ENCODE measurements around the gene UBASH3A.

The UBASH3A gene

DNA sequence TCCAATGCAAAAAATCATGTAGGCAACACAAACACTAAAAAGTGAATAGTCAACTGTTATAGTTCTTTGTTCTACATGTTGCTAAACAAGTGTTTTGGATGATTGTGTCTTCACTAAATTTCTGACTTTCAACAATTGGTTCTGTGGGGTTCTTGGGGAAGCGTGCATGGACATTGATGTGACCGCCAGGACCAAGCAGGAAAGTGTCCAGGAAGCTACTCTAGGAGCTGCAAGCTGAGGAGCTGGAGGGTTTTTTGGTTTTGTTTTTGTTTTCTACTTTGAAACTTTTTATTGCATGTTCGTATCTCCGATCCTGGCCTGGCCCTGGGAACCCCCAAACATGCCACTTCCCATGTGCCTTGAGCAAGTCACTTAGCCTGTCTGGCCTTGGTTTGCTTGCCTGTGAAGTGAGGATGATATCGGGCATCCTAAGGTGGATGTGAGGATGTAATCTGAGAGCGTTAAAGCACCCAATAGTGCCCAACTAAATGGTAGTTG lies 15.8 kb upstream of the UBASH3A start:
- in situ Hi-C loops (cut with MboI; ENCODE audit: low pct_unique_long_range_greater_than_20kb, low sequenced_read_pairs), result no loop called here
- DNase-seq, result no peak

DNA sequence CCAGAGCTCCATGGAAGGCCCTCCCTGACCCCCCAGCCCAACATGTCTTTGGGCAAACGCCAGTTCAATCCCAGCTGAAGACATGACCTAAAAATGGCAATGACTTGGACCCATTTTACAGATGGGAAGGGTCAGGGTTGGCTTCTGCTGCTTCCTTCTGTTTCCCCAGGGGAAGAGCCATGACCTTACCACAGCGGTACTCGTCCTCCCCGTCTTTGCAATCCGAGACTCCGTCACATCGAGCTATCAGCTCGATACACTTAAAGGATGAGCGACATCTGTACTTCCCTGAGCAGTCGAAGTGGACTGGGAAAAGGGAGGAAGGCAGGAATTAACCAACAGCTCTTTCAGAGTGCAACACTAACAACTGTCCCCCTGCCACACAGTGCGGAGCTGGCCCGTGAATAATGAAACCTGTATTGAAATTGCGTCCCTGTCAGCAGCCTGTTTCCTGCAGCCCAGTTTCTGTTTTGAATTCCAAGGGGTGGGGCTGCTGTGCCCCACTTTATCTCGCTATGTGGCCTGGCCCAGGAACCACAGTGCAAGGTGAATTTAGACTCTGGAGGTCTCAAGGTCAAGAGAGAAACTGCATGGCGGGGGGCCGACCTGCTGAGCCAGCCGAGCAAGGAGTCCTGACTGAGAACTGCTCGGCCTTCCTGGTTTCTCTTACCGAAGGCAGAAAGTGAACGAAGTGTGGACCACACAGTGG lies 14.8 kb upstream of the UBASH3A start:
- DNase-seq, result no peak
- in situ Hi-C loops (cut with MboI; ENCODE audit: low pct_unique_long_range_greater_than_20kb, low sequenced_read_pairs), result no loop called here

DNA sequence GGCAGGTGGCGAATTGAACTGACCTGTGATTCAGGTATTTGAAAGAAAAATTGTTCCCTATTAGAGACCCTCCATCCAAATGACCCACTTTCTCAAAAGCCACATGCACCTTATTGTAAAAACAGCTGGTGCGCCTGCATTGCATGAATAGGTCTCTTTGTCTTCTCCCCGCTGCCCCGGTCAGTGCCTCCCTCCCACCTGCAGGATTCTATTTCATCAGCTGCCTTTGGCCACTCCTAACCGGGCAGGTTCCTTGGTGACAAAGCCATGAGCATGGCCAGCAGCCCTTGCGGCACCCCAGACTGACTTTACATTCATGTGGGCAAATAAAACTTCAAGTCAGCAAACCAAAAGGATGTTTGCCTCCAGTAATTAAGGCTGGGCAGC lies 14.3 kb upstream of the UBASH3A start:
- in situ Hi-C loops (cut with MboI; ENCODE audit: low pct_unique_long_range_greater_than_20kb, low sequenced_read_pairs), result no loop called here
- DNase-seq, result no peak

DNA sequence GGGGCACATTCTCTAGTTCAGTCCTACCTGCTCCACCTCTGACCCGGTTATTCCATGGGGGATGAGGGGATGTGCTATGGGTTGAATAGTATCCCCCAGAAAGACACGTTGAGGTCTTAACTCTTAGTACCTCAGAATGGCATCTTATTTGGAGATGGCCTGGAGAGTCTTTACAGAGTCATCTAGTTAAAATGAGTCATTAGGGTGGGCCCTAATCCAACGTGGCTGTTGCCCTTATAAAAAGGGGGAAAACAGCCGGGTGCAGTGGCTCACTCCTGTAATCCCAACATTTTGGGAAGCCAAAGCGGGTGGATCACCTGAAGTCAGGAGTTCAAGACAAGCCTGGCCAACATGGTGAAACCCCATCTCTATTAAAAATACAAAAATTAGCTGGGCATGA lies 13.5 kb upstream of the UBASH3A start:
- no peak for DNase-seq
- in situ Hi-C loops (cut with MboI; ENCODE audit: low pct_unique_long_range_greater_than_20kb, low sequenced_read_pairs), result no loop called here

DNA sequence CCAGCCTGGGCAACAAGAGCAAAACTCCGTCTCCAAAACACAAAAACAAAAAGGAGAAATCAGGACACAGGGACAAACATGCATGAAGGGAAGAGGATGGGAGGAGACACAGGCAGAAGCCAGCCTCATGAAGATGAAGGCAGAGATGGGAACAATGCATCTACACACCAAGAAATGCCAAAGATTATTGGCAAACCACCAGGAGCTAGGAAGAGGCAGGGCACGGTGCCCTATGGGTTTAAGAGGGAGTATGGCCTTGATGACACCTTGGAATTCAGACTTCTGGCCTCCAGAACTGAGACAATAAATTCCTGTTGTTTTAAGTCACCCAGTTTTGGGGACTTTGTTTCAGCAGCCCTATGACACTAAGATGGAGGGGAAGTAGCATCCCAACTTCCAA lies 13.0 kb upstream of the UBASH3A start:
- no peak for DNase-seq
- in situ Hi-C loops (cut with MboI; ENCODE audit: low pct_unique_long_range_greater_than_20kb, low sequenced_read_pairs), result no loop called here

DNA sequence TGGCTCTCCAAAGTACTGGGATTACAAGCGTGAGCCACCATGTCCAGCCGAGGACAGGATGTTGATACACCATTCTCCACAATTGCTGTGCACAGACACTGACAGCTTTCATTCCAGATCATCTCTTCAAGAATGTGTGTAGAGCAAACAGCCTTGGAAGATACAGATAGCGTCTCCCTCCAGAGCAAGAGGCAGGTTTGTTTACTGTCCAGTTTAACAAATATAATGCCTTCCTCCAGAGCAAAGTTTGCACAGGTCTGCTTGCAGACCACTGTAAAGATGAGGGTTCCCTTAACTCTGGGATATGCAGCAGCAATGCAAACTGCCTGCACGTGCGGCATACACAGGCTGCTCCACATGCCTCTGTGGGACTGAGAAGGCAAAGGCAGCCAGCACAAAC lies 12.4 kb upstream of the UBASH3A start:
- in situ Hi-C loops (cut with MboI; ENCODE audit: low pct_unique_long_range_greater_than_20kb, low sequenced_read_pairs), result no loop called here
- no peak for DNase-seq

DNA sequence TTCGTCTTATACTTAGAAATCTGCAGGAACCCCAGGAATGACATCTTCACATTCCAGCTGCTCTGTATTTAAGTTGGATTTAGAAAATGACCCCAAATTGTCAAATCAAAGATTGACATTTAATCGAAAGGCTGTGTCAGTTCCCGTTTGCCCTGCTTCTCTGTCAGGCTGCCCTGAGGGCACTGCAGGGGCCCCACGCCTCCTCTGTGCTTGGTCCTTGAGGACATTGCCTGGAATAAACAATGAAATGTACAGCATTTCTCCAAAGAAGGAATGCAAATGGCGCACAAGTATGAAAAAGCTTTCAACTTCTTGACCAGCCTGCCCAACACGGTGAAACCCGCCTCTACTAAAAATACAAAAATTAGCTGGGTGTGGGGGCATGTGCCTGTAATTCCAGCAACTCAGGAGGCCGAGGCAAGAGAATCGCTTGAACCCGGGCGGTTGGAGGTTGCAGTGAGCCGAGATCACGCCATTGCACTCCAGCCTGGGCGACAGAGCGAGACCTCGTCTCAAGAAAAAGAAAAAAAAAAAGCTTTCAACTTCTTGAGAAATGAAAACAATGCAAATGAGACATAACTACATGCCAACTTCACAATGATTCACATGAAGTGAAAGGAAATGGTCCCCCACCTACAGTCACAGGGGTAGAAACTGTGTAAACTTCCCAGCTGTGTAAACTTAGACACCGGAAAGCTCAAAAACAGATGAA lies 10.8 kb upstream of the UBASH3A start:
- in situ Hi-C loops (cut with MboI; ENCODE audit: low pct_unique_long_range_greater_than_20kb, low sequenced_read_pairs), result no loop called here
- no peak for DNase-seq

DNA sequence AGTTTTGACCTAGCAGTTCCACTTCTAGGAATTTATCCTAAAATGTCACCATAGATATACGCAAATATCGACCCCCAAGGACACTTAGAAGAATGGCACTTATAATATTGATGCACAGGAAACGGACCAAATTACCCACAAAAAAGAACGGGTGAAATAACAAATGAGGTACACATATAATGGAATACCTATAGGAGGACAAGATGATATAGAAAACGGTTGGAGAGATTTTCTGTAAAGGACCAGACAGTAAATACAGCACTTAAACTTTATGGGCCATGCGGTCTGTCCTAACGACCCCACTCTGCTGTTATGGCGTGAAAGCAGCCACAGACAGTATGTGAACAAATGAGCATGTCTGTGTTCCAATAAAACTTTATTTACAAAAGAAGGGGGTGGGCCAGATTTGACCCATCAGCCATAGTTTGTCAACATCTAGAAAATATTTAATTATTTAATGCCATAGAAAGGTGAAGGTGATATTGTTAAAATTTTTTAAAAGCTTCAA lies 10.2 kb upstream of the UBASH3A start:
- in situ Hi-C loops (cut with MboI; ENCODE audit: low pct_unique_long_range_greater_than_20kb, low sequenced_read_pairs), result no loop called here

DNA sequence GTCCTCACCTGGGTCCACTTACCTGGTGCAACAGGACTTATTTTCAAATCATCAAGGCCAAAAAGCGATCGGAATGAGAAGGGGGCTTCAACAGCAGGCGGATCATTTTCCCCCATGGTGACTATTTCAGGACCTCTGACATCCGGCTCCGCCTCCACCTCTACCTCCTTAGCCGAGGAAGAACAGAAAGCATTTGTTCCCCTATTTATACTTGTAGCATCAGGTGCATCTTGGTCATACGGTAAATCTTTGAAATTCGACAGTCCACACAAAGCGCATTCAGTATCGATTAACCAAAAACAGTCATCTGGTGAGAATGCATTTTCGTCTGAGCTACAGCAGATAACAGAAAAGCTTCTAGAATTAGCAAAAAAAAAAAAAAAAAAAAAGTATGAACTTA lies 8.4 kb upstream of the UBASH3A start:
- in situ Hi-C loops (cut with MboI; ENCODE audit: low pct_unique_long_range_greater_than_20kb, low sequenced_read_pairs), result no loop called here
- DNase-seq, result no peak

More for the DNA sequence above, 10.2 kb upstream of the UBASH3A start:
- no peak for DNase-seq

DNA sequence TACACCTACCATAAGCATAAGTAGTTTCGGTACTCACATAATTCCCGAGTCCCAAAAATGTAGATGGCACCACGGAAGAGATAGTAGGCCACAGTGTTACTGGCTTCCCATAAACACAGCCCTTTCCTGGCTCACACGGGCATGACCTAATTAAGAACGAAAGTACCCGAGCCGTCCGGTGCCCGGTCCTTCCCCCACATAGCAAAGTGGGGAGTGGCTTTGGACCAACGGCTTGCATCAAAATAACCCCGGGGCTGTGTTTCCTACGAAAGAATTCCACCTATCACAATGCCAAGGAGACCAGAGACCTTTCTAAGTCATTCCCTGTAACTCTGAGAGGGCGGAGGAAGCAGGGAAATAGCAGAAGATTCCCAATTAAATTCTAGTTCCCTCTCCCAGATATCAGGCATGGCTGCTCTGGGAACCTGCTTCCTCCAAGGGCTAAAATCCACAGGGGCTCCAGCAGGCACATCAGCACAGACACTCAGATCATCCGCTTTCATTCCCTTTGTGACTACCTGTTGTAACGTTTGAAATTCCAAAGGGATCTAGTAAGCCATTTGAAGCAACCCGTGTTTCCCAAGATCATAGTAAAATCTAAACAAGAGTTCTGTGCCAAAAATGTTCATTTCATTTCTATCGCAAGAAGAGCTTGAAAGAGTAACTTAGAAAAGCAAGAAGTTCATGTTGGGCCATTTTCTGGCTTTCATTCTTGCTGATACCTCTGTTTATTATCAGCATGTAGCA lies 7.6 kb upstream of the UBASH3A start, which contains the start of gene TMPRSS3:
Gene TMPRSS3, minus strand, starts transcription at position 148 of the 747 bp plus-strand sequence. CDS start 635 bp downstream, outside the sequence.
- in situ Hi-C loops (cut with MboI; ENCODE audit: low pct_unique_long_range_greater_than_20kb, low sequenced_read_pairs), result no loop called here
- DNase-seq, result no peak

DNA sequence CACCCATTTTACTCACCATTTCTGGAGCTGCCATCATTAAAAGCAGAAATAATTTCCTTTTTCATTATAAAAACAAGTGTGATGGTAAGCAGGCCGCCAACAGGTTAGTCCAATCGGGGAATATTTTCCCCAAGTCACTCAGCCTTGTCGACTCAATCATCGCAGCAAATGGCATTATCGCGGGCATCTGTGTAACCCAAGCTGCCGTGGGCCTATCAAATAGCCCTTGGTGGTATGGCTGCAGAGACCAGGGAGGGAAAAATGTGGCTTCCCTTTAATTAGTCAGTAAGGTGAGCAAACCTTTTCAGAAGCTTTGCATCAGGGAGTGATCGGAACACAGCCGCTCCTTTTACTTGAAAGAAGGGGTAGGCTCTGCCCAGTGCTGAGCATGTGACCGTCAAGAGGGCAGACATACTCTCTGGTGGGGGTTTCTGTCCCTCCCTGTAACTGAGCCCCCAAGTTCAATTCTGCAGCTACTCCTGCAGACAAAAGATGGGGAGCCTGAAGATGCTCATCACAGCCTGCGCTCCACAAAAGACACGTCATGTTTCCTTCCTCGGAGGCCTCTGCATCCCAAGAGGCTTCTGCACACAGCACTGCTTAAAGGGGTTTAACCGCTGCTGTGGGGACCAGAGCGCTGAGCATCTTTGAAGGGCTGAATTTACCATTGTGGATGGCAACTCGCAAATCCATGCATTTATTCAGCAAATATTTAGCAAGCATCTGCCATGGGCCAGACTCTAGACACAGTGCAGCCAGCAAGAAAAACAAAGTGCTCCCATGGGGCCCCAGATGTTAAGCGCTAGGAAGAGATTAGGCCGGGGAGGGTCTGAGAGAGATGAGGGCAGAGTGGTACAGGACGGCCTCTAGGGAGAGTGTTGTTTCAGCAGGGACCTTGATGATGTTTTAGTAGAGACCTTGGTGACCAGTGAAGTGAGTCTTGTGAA lies 6.6 kb upstream of the UBASH3A start:
- in situ Hi-C loops (cut with MboI; ENCODE audit: low pct_unique_long_range_greater_than_20kb, low sequenced_read_pairs), result no loop called here
- DNase-seq, result no peak

DNA sequence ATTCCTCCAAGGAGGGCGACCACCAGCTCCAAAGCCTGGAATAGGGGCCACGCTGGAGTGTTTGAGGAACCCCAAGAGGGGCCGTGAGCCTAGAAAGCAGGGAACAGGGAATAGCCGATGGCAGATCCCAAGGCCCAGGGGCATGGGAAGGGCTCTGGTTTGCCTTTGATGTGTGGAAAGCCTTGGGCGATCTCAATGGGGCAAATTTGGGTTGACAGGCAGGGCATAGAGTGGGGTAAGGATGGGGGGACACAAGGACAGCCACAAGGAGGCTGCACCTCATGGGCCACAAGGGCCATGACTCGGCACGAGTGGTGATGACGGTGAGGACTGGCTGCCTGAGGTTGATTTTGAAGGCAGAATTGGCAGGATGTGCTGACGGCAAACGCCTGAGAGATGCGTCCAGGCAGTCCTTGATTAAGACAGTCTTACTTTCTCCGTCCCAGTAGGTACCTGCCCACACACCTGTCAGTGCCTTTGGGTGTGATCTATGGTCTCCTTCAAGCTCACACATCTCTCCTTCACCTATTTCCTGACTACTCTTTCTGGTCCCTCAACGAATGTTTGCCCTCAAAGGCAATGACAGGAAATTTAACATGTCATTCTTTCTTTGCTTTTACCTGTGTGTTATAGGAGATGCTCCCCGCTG lies 5.8 kb upstream of the UBASH3A start:
- in situ Hi-C loops (cut with MboI; ENCODE audit: low pct_unique_long_range_greater_than_20kb, low sequenced_read_pairs), result no loop called here
- no peak for DNase-seq

DNA sequence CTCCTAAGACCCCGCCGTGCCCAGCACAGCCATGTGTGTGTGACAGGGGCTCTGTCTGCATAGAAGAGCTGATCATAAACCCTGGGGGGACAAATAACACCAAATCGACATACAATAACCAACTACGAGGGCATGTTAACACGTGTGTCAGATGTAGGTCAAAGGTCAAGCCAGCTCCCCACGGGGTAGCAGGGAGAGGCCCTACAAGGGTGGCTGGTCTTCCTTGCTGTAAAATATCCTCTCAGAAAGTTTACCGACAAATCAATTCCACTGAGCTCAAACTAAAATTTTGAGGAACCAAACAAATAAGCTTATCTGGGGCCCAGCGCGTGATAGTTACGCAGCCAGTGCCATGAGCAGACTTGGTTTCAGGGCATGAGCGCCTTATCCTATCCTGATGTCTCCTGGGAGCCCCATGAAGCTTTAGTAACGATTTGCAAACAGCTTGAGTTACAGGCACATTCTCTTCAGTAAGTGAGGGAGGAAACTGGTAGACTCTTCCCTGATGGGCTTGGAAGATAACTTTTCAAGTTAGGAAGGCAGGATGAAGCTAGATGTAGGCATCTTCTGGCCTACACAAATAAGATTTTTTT lies 5.2 kb upstream of the UBASH3A start:
- in situ Hi-C loops (cut with MboI; ENCODE audit: low pct_unique_long_range_greater_than_20kb, low sequenced_read_pairs), result no loop called here
- no peak for DNase-seq

DNA sequence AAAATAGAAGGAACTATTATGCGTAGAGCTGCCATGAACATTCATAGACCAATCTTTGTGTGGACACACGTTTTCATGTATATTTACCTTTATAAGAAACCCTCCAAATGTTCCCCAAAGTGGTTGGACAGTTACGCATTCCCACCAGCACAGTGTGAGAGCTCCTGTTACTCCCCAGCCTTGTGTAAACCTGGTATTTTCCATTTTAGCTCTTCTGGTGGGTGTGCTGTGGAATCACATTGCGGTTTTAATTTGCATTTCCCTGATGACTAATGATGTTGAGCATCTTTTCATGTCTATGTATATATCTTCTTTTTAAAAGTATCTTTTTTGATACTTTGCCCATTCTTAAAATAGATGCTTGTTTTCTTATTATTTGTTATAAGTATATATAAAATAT lies 3.2 kb upstream of the UBASH3A start:
- DNase-seq, result no peak
- in situ Hi-C loops (cut with MboI; ENCODE audit: low pct_unique_long_range_greater_than_20kb, low sequenced_read_pairs), result no loop called here

DNA sequence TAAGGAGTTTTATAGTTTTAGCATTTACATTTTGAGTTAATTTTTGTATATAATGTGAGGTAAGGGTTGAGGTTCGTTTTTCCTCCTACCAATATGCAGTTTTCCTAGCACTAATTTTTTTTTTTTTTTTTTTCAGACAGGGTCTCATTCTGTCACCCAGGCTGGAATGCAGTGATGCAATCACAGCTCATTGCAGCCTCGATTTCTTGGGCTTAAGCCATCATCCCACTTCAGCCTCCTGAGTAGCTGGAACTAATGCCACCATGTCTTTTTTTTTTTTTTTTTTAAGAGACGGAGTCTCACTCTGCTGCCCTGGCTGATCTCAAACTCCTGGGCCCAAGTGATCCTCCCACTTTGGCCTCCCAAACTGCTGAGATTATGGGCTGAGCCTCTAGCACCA lies 2.5 kb upstream of the UBASH3A start:
- in situ Hi-C loops (cut with MboI; ENCODE audit: low pct_unique_long_range_greater_than_20kb, low sequenced_read_pairs), result no loop called here

DNA sequence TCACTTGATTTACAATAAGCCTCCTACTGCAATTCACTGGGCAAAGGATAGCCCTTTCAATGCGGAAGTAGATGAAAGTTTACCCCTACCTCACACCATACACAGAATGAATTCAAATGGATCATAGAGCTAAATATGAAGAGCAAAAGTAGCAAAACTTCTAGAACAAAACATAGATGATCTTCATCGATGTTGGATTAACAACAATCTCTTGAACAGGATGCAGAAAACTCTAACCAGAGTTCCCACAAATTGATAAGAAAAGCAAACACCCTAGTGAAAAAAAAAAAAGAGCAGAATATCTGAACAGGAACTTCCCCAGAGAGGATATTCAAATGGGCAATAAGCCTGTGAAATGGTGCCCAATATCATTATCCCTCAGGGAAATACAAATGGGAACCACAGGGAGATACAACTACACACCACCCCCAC lies 1.9 kb upstream of the UBASH3A start:
- in situ Hi-C loops (cut with MboI; ENCODE audit: low pct_unique_long_range_greater_than_20kb, low sequenced_read_pairs), result no loop called here
- no peak for DNase-seq

More for the DNA sequence above, 2.5 kb upstream of the UBASH3A start:
- DNase-seq, result no peak

DNA sequence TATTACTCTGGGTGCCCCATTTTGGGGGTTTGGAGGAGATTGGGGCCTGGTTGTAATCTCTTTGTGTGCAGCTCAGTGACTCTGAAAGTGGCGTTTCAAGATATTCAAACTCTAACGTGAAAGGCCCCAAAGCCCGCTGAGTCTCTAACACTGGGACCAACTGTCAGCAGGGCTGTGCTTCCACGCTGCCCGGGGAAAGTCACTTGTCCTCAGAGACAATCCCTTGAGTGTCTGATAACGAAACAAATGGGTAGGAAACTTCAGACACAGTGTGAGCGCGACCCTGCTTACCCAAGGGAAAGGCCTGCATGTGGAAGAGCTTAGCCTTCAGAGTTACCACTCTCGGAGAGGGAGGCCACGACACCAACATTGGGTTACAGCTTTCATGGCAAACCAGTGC lies 837 bp downstream of the UBASH3A start:
- in situ Hi-C loops (cut with MboI; ENCODE audit: low pct_unique_long_range_greater_than_20kb, low sequenced_read_pairs), result no loop called here
- DNase-seq, result no peak

All from KBM-7 (cell line).